HUES48 (cell line): ENCODE measurements around the gene MYOZ3.

Experiments
- H3K27ac ChIP-seq: one replicate; pipeline ENCODE4 v1.7.0; 2013; ENCODE audit warnings: low read depth, low read length, inconsistent platforms
- H3K27me3 ChIP-seq: 2 replicates; pipeline ENCODE4 v1.6.1; 2013; ENCODE audit warnings: mild to moderate bottlenecking, low read length; ENCODE audit not compliant: control insufficient read depth, insufficient read depth
- H3K36me3 ChIP-seq: 2 replicates; pipeline ENCODE4 v1.6.1; 2013; ENCODE audit warnings: low read length; ENCODE audit not compliant: control insufficient read depth, insufficient read depth
- H3K4me1 ChIP-seq: 2 replicates; pipeline ENCODE4 v1.6.1; 2013; ENCODE audit warnings: mild to moderate bottlenecking, low read length; ENCODE audit not compliant: control insufficient read depth, insufficient read depth
- H3K4me3 ChIP-seq: 2 replicates; pipeline ENCODE4 v1.5.1; 2013; ENCODE audit warnings: mild to moderate bottlenecking, low read depth, low read length
- H3K9ac ChIP-seq: 2 replicates; pipeline ENCODE4 v1.6.1; 2013; ENCODE audit warnings: mild to moderate bottlenecking, low read depth, low read length, moderate library complexity
- H3K9me3 ChIP-seq: 2 replicates; pipeline ENCODE4 v1.6.1; 2013; ENCODE audit warnings: low read length; ENCODE audit not compliant: control insufficient read depth, insufficient read depth

Gene MYOZ3

DNA sequence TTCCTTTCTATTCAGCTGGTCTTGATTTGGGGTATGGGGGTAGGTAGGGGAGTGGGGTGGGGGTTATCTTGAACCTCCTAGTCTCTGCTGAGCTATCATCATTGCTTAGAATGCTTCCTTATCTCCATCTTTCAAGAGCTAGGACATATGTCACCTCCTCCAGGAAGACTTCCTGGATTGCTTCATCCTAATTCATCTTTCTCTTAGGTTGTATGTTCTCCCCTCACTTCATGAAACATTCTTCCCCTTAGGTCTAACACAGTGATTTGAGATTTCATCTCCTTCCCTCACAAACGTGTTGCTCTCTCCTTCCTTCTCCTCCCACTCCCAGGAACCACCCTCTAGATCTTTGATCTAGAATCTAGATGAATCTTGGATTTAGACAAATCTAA lies 23.0 kb upstream of the MYOZ3 start:
- H3K4me3 ChIP-seq = no peak overlapping the region
- peaks cover 19% of the 10 kb centered on the region for H3K4me1 ChIP-seq
- H3K9me3 ChIP-seq = no peaks in the 10 kb centered on the region
- no peak overlapping the region for H3K9ac ChIP-seq
- H3K27me3 ChIP-seq = no peaks in the 10 kb centered on the region
- H3K27ac ChIP-seq = peak overlapping the region; percentile 55
- no peaks in the 10 kb centered on the region for H3K36me3 ChIP-seq

DNA sequence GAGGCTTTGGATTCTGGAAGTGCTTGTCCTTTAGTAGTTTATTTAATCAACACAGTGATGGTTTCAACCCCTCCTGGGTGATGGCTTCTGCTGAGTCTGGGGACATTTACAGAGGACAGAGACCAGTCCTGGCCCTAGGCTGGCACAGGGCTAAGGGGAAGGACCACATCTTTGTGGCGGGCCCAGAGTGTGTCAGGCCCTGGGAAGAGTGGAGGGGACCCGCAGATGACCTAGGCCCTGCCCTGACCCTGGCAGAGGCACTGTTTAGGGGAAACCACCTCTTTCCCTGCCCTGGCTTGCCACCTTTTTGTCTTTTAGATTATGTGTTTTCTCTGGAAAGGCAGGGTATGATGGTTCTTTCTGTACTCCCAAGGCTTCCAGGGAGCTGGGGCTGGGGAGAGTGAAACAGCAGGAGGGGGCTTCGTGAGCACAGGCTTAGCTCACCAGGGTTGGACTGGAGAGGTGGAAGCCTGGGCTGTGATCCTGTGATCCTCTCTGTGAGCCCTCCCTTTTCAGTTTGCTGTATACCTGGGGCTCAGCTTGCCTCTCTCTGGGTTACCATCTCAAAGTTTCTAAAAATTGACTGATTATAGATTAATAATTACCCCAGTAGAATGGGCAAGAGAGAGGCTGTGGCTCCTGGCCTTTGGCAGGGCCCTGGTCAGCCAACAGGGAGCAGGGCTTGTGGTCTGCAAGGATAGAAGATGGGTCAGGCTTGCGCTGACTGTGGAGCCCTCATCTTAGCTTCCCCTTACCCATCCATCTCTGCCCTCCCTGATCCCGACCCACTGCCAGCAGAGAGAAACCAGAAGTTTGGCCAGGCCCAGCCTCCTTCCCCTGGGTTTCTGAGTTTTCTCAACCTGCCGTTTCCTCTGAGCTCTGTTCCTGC lies 22.3 kb upstream of the MYOZ3 start:
- Histone ChIP-seq H3K27me3 (no peaks in the 10 kb centered on the region), H3K4me1 (peaks cover 19% of the 10 kb centered on the region), H3K9ac (no peak overlapping the region), H3K36me3 (no peaks in the 10 kb centered on the region), H3K4me3 (no peak overlapping the region), H3K9me3 (no peaks in the 10 kb centered on the region), H3K27ac (peak overlapping the region; percentile 2)

DNA sequence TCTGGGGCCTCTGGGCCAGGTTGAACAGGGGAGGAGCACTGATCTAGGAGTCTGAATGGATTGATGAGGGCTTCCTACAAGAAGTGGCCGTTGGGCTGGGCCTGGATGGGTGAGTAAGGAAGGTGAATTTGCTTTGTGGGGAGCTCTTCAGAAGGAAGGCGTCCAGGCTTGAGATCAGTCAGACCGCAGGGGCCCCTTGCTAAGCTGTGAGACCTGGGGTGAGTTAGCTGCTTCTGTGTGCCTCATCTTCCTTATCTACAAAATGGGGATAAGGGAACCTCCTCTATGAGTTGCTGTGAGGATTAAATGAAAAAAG lies 21.7 kb upstream of the MYOZ3 start:
- H3K4me3 ChIP-seq = no peak overlapping the region
- H3K27ac ChIP-seq = no peak overlapping the region
- peaks cover 21% of the 10 kb centered on the region for H3K4me1 ChIP-seq
- no peaks in the 10 kb centered on the region for H3K27me3 ChIP-seq
- H3K9ac ChIP-seq = no peak overlapping the region
- H3K9me3 ChIP-seq = no peaks in the 10 kb centered on the region
- H3K36me3 ChIP-seq = no peaks in the 10 kb centered on the region

DNA sequence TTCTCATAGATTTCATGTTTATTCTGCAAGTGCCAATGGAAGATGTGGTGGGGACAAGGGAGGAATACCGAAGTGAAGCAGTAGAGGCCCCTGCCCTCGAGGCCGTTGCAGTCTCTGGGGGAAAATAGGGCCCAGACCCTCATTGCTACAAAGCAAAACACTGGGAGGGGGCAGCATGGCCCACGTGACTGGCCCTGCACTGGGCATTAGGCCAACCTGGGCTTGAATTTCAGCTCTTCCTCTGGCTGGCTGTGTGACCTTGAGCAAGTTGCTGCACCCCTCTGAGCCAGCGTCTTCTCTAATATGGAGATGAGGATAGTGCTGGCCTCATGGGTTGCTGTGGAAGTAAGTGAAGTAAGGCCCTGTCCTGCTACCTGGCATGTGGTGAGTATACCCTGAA lies 21.3 kb upstream of the MYOZ3 start:
- Histone ChIP-seq H3K4me1 (peaks cover 25% of the 10 kb centered on the region), H3K4me3 (no peak overlapping the region), H3K27me3 (no peaks in the 10 kb centered on the region), H3K36me3 (no peaks in the 10 kb centered on the region), H3K9ac (no peak overlapping the region), H3K9me3 (no peaks in the 10 kb centered on the region), H3K27ac (no peak overlapping the region)

DNA sequence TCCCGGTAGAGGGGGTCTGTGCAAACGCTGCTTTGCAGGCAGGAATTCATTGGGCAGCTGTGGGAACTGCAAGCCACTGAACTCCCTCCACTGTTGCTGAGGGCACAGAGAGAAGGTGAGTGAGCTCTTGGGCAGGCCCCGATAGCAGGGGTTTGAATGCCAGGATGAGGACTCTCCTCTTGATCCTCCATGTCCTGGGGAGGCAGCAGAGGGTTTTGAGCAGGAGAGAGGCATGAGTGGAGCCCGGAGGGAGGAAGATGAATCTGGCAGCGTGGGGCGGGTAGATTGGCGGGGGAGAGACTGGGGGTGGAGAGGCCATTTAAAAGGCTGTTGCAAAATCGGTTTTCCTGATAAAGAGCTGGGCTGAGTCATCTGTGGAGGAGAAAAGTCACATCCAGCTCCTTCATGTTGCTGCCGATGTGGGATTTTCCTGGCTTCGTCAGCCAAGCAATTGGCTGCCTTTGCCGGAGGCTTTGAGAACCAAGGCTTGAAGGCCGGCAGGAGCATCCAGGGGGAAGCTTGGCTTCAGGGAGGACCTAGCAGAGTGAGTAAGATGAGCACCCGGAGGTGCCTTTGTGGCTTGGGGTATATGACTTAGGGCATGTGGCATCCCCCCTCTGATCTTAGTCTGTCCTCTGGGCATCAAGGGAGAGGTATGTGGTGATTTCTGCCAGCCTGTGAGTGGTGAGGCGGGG lies 20.6 kb upstream of the MYOZ3 start, which contains the start of gene SYNPO:
TSS of gene SYNPO (plus strand) at position 350 of the 695 bp plus-strand sequence. CDS start 7,616 bp downstream, outside the sequence.
- no peaks in the 10 kb centered on the region for H3K36me3 ChIP-seq
- no peak within 1 kb of the TSS for H3K9ac ChIP-seq
- no peaks in the 10 kb centered on the region for H3K9me3 ChIP-seq
- no peak within 1 kb of the TSS for H3K4me3 ChIP-seq
- peaks cover 32% of the 10 kb centered on the region for H3K4me1 ChIP-seq
- no peaks in the 10 kb centered on the region for H3K27me3 ChIP-seq
- peak within 1 kb of the TSS; percentile 56 for H3K27ac ChIP-seq

GRCh38 chr5:150641006-150641570 lies 20.0 kb upstream of the MYOZ3 start:
- Histone ChIP-seq H3K27me3 (no peaks in the 10 kb centered on the region), H3K36me3 (no peaks in the 10 kb centered on the region), H3K9me3 (no peaks in the 10 kb centered on the region), H3K27ac (peak overlapping the region; percentile 56), H3K4me1 (peaks cover 33% of the 10 kb centered on the region), H3K9ac (no peak overlapping the region), H3K4me3 (no peak overlapping the region)

DNA sequence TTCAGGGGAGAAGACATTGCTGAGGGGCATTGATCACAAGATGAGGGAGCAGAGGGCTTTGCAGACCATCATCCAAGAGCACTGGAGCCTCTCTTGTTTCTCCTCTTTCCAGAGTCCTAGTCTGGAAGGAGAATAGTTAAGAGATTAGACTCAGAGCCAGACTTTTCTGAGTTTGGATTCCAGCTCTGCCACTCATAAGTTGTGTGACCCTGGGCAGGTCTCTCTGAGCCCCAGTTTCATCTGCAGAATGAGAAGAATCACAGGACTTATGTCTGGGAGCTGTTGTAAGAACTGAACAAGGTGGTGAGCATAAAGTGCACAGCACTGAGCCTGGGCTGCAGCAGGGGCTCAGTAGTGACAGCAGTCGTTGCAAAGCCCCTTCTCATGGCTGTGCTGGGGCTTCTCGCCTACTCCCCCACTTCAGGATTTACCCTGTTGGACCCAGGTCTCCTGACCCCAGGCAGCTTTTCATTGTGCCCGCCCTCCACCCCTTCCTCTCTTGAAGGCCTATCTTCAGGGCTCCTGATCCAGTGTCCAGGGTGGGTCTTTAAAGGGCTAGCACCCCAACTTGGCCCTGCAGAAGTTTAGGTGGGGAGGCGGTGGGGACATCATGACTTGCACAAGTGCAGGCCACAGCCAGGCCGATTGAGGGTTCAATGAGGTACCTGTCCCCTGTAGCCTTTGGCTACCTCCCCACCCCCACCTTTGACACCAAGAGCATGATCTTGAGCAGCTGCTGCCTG lies 19.1 kb upstream of the MYOZ3 start:
- Histone ChIP-seq H3K36me3 (no peaks in the 10 kb centered on the region), H3K9me3 (no peaks in the 10 kb centered on the region), H3K4me3 (no peak overlapping the region), H3K27me3 (no peaks in the 10 kb centered on the region), H3K27ac (no peak overlapping the region), H3K9ac (no peak overlapping the region), H3K4me1 (peaks cover 33% of the 10 kb centered on the region)

DNA sequence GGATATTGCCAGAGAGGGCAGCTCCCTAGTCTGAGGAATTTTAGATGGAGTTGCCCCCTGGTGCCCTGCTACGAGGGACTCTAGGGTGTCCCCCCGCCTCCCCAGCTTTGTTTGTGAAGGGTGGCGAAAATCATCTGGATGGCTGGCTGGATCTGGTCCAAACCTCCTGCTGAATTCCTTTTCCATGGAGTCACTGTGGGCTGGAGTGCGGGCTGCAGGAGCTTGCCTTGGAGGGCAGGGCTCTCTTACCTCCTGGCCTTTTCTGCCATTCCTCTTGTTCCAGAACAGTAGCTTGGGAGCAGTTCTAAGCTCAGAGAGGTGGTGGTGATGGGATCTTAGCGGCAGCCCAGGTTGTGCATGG lies 18.5 kb upstream of the MYOZ3 start:
- Histone ChIP-seq H3K27me3 (no peaks in the 10 kb centered on the region), H3K27ac (peak overlapping the region; percentile 36), H3K4me3 (no peak overlapping the region), H3K9ac (no peak overlapping the region), H3K36me3 (no peaks in the 10 kb centered on the region), H3K4me1 (peaks cover 30% of the 10 kb centered on the region), H3K9me3 (no peaks in the 10 kb centered on the region)

- Histone ChIP-seq H3K9ac (no peak overlapping the region), H3K36me3 (no peaks in the 10 kb centered on the region), H3K27ac (peak overlapping the region; percentile 36), H3K4me1 (peaks cover 28% of the 10 kb centered on the region), H3K4me3 (no peak overlapping the region), H3K9me3 (no peaks in the 10 kb centered on the region), H3K27me3 (no peaks in the 10 kb centered on the region)
Measured at GRCh38 chr5:150642991-150643710, 17.9 kb upstream of the MYOZ3 start.

GRCh38 chr5:150644058-150644457 lies 17.0 kb upstream of the MYOZ3 start:
- Histone ChIP-seq H3K27me3 (no peaks in the 10 kb centered on the region), H3K9me3 (no peaks in the 10 kb centered on the region), H3K9ac (no peak overlapping the region), H3K36me3 (no peaks in the 10 kb centered on the region), H3K27ac (peak overlapping the region; percentile 25), H3K4me3 (no peak overlapping the region), H3K4me1 (peaks cover 25% of the 10 kb centered on the region)
